Brain microvascular endothelial cell (primary cell): ENCODE measurements around the gene TLE6.
"Not testable (repeated sequence)": the region's sequence is repeated elsewhere in the genome, so short reads cannot be mapped to it uniquely, and the experiment has no call there.

Experiments used
- DNase-seq: peaks from one replicate; pipeline ENCODE4 v3.0.0-alpha.2; 2020
- H3K27ac ChIP-seq: fragments of 250-450 bp; sonication (Bioruptor Pico); 2 replicates; pipeline ENCODE4 v1.5.1; 2020; ENCODE audit warnings: mild to moderate bottlenecking, moderate library complexity
- H3K27me3 ChIP-seq: fragments of 250-450 bp; sonication (Bioruptor Pico); replicated peaks from 2 replicates; pipeline ENCODE4 v1.5.1; 2020; ENCODE audit warnings: mild to moderate bottlenecking
- H3K36me3 ChIP-seq: fragments of 250-450 bp; sonication (Bioruptor Pico); replicated peaks from 2 replicates; pipeline ENCODE4 v1.5.1; 2020; ENCODE audit warnings: mild to moderate bottlenecking
- H3K4me3 ChIP-seq: 2 replicates; pipeline ENCODE4 v1.5.1; 2011; ENCODE audit warnings: low read depth, mild to moderate bottlenecking, control low read depth, low read length, moderate library complexity
- CTCF ChIP-seq: IDR thresholded peaks from 2 replicates; pipeline ENCODE4 v1.5.1; 2011; ENCODE audit warnings: low read depth, mild to moderate bottlenecking, moderate library complexity, low read length, control low read depth, inconsistent platforms; ENCODE audit errors: missing control alignments
- in situ Hi-C: cut with HindIII; loops from 2 replicates; pipeline ENCODE4 v1.10.0; 2017; ENCODE audit warnings: low sequenced_read_pairs, low pct_ligation_motif_present

Gene TLE6

GRCh38 chr19:3007975-3008374 lies 30.6 kb downstream of the TLE6 start:
- Histone ChIP-seq H3K27me3 (peaks cover 1% of the 10 kb centered on the region), H3K27ac (no peak overlapping the region), H3K4me3 (no peak overlapping the region), H3K36me3 (no peaks in the 10 kb centered on the region)
- in situ Hi-C loops: no loop called here
- no peak for DNase-seq
- no peak for TF ChIP-seq CTCF

- in situ Hi-C loops: no loop called here
- H3K4me3 ChIP-seq: no peak overlapping the region
- peaks cover 2% of the 10 kb centered on the region for H3K27me3 ChIP-seq
- H3K36me3 ChIP-seq: no peaks in the 10 kb centered on the region
- no peak overlapping the region for H3K27ac ChIP-seq
- no peak for DNase-seq
- TF ChIP-seq CTCF: no peak
Observed at GRCh38 chr19:3008994-3009393, 31.6 kb downstream of the TLE6 start.

GRCh38 chr19:3010871-3011270 lies 33.5 kb downstream of the TLE6 start:
- no peak for DNase-seq
- in situ Hi-C loops: no loop called here
- Histone ChIP-seq H3K27me3 (peaks cover 2% of the 10 kb centered on the region), H3K4me3 (no peak overlapping the region), H3K27ac (no peak overlapping the region), H3K36me3 (no peaks in the 10 kb centered on the region)
- TF ChIP-seq CTCF: no peak

- in situ Hi-C loops, H3K27me3 ChIP-seq, H3K36me3 ChIP-seq, DNase-seq, H3K4me3 ChIP-seq, H3K27ac ChIP-seq: not testable (repeated sequence)
Observed at GRCh38 chr19:3012059-3012458, 34.7 kb downstream of the TLE6 start.

- Histone ChIP-seq H3K27me3 (peaks cover 2% of the 10 kb centered on the region), H3K27ac (no peak overlapping the region), H3K4me3 (no peak overlapping the region), H3K36me3 (no peaks in the 10 kb centered on the region)
- TF ChIP-seq CTCF: no peak
- in situ Hi-C loops: no loop called here
- DNase-seq: no peak
Observed at GRCh38 chr19:3012621-3013262, 35.4 kb downstream of the TLE6 start.

GRCh38 chr19:3013263-3013725 lies 35.9 kb downstream of the TLE6 start:
- in situ Hi-C loops: no loop called here
- Histone ChIP-seq H3K4me3 (no peak overlapping the region), H3K27me3 (peaks cover 2% of the 10 kb centered on the region), H3K27ac (no peak overlapping the region), H3K36me3 (no peaks in the 10 kb centered on the region)
- DNase-seq: no peak
- no peak for TF ChIP-seq CTCF
